ENCODE measurements around the gene MED28. TPM values are rescaled to one million over a fixed set of nuclear protein-coding genes. Genes with fewer than 3 reads are reported as not detected.

MED28 gene
- total RNA-seq, 4 donors from 2014 or later, result 11.7 to 13.6 (median 12.4) TPM

- no peak for TF ChIP-seq CTCF (IDR thresholded peaks at IDR 0.05; ENCODE audit: low read depth)
Measured at GRCh38 chr4:17619416-17620105, 5.1 kb downstream of the MED28 start.

- no peak for TF ChIP-seq CTCF (IDR thresholded peaks at IDR 0.05; ENCODE audit: low read depth)
Measured at GRCh38 chr4:17623451-17624001, 9.1 kb downstream of the MED28 start.

- no peak for TF ChIP-seq CTCF (IDR thresholded peaks at IDR 0.05; ENCODE audit: low read depth)
Measured at GRCh38 chr4:17624821-17625220, 10.4 kb downstream of the MED28 start.

GRCh38 chr4:17630228-17630627 is 15.8 kb downstream of the MED28 start:
- TF ChIP-seq CTCF (IDR thresholded peaks at IDR 0.05; ENCODE audit: low read depth), result no peak

- TF ChIP-seq CTCF (IDR thresholded peaks at IDR 0.05; ENCODE audit: low read depth), result no peak
Measured at GRCh38 chr4:17633600-17633999, 19.2 kb downstream of the MED28 start.

- no peak for TF ChIP-seq CTCF (IDR thresholded peaks at IDR 0.05; ENCODE audit: low read depth)
Measured at GRCh38 chr4:17635056-17635455, 20.6 kb downstream of the MED28 start.

- TF ChIP-seq CTCF (IDR thresholded peaks at IDR 0.05; ENCODE audit: low read depth), result no peak
Measured at GRCh38 chr4:17636341-17636695, 21.9 kb downstream of the MED28 start.

All from subcutaneous adipose tissue (tissue), 4 donors.